GM19397 (cell line): ENCODE data around the gene RNFT2.
"Not testable (repeated sequence)": the region's sequence is repeated elsewhere in the genome, so short reads cannot be mapped to it uniquely, and the experiment has no call there.

Experiments
- ATAC-seq: cut with Tn5 transposase; IDR thresholded peaks from one replicate; pipeline ENCODE4 v1.9.1; 2021; ENCODE audit warnings: mild to moderate bottlenecking, moderate library complexity; ENCODE audit not compliant: unreplicated experiment

RNFT2 gene

DNA sequence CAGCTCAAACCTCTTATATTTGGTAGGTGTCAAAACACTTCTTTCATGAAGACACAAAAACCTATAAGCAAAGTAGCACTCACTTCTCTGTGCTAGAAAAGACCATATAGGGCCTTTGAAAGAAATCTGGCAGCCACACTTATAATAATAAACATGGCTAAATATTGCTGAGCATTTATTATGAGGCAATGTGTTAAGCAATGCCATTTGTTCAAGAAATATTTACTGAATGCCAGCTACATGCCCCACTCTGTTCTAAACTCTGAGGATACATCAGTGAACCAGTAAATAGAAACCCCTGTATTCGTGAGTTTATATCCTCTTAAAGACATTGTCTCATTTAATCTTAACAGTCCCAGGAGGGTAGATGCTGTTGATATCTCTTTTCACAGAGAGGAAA lies 52.0 kb downstream of the RNFT2 start:
- no peak for ATAC-seq

DNA sequence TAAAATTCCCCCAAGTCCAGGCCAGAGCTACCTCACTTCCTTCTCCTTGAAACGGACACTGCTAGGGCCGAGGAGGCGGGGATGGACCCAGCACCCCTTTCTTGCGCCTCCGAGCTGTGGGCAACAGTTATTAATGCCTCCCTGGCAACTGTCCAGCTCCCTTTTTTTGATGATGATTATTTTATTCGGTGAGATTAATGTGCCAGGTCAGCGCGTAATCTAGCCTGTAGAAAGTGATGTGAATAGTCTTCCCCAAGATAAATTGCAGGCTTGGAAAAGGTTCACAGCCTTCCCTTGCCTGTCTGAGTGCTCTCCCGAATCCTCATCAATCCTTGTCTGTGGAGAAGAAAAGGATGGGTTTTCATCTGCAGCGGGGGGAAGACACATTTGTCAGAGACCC lies 54.3 kb downstream of the RNFT2 start:
- no peak for ATAC-seq

DNA sequence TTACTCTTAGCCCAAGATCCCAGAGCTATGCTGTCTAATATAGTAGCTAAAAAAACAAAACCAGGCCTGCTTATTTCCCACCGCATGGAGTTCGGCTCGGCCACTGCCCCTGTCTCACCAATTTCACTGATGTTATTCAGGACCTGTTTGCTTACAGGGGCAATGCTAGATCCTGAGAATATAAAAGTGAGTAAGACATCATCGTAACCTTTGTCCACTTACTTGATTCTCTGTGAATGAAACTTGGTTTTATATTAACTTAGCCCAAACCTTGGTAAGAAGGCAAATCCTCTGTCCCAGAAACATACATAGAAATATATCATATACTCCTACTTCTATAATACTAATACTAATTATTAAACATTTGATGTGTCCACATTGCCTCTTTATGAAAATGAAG lies 56.6 kb downstream of the RNFT2 start:
- ATAC-seq = no peak

DNA sequence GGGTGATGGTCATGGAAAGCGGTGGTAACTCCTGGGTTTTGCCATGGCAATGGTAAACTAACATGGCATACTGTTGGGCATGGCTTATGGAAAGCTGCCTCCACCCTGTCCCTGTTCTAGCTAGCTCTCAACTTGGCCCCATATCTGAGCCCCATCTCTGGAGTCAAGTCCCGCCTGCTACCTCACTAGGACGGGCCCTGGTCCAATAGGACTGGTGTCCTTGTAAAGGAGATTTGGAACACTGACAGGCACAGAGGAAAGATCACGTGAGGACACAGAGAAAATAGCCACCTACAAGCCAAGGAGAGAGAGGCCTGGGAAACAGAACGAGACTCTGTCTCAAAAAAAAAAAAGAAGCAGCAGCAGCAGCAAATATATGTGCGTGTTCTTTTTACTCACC lies 59.8 kb downstream of the RNFT2 start:
- ATAC-seq = no peak

DNA sequence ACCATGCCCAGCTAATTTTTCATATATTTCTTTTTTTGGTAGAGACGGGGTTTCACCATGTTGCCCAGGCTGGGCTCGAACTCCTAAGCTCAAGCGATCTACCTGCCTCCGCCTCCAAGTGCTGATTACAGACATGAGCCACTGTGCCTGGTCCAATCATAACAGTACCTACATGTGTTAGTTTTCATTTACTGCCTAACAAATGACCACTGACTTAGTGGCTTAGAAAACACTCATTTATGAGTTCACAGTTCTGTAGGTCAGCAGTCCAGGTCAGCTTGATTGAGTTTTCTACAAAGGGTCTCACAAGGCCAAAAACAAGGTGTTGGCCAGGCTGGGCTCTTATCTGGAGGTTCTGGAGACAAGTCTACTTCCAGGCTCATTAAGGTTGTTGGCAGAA lies 60.6 kb downstream of the RNFT2 start:
- ATAC-seq = no peak

DNA sequence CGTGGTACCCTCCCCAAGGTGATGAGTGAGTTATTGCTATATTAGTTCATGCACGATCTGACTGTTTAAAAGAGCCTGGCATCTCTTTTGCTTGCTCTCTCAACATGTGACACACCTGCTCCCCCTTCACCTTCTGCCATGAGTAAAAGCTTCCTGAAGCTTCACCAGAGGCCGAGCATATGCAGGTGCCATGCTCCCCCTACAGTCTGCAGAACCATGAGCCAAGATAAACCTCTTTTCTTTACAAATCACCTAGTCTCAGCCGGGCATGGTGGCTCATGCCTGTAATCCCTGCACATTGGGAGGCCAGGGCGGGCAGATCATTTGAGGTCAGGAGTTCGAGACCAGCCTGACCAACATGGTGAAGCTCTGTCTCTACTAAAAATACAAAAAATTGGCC lies 61.8 kb downstream of the RNFT2 start:
- ATAC-seq = no peak

DNA sequence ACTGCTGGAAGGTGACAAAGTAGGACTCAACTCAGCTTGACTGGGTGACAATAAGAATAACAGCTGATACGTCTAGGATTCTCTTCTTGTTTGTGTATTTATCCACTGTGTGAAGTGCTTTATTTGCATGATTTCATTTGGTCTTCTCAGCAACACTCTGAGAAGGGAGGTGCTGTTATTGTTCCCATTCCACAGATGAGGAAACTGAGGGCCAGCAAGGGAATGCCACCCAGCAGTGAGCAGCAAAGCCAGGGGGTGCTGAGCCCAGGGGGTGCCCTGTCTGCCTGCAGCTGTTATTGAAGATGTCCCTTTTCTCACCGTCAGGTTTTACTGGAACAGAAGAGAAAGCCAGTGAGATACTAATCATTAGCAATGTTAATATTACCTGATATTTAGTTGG lies 62.8 kb downstream of the RNFT2 start:
- ATAC-seq = no peak

DNA sequence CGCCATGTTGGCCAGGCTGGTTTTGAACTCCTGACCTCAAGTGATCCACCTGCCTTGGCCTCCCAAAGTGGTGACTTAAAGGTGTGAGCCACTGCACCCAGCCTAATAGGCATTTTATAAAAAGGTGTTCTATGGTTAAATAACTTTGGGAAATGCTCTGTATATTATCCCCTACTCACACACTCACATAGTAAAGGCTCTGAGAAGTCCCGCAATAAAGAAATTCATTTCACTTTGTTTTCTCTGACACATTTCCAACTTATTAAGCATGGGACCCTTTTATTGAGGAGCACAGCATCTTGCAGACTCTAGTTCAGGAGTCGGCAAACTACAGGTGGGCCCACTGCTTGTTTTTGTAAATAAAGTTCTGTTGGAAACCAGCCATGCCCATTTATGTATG lies 63.9 kb downstream of the RNFT2 start:
- no peak for ATAC-seq

DNA sequence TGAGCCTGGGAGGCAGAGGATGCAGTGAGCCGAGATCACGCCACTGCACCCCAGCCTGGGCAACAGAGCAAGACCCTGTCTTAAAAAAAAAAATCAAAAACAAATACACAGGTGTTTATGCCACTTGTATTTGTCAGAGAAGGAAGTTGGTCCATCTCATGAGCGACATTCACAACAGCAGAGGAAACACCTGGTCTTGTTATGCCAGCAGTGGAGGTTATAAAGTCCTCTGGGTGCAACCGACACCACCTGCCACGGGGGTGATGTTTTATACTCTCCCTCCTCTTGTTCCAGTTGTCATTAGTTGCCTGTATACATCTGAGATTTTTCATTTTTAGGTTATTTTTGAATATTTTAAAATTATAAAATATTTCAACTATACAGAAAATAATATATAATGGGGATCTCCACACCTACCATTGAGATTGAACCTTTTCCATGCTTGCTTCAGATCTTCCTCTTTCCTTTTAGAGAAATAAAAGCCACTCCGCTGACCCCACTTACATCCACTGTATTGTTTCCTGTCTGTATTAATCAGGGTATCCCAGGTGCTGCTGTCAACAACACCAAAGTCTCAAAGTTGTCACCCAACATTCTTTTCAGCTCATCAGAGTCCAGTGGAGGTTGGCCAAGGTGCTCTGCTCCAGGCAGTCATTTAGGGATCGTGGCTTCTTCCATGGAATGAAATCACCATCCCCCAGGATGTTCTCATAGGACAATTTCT lies 65.1 kb downstream of the RNFT2 start:
- ATAC-seq = no peak

DNA sequence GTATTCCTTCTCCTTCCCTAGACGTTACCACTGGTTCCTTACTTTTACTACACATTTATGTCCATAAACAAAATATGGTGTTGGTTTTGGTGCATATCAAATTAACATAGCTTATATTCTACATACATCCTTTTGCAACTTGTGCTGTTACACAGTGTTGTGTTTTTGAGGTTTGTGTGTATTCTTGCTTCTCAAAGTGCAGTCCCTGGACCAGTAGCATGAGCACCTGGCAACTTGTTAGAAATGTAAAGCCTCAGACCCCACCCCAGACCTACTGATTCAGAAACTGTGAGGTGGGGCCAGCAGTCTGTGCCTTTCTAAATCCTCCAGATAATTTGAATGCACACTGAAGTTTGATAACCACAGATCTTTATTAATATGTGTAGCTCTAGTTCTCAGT lies 65.9 kb downstream of the RNFT2 start:
- ATAC-seq = no peak

DNA sequence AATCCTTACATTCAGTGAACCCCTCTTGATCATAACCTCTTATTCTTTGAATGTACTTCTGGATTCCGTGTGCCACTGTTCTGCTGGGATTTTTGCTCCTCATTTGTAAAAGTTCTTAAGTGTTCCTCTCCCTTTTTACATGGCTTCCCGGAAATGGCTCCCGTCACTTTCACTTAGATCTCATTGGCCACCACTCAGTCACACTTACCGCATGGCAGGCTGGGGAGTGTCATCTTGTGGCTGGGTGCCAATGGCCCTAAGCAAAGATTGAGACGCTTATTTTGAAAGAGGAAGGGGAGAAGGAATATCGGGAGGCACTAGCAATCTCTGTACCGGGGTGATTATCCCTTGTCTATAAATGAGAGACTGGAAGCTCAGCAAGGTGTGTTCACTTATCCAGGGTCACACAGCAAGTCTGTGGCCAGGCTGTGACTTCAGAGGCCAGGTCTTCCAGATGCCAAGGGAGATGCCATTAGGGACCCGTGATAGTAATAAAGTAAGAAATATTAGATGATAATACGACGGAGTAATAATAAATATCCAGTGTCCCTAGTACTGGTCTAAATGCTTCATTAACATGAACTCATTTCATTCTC lies 68.8 kb downstream of the RNFT2 start:
- ATAC-seq = no peak

DNA sequence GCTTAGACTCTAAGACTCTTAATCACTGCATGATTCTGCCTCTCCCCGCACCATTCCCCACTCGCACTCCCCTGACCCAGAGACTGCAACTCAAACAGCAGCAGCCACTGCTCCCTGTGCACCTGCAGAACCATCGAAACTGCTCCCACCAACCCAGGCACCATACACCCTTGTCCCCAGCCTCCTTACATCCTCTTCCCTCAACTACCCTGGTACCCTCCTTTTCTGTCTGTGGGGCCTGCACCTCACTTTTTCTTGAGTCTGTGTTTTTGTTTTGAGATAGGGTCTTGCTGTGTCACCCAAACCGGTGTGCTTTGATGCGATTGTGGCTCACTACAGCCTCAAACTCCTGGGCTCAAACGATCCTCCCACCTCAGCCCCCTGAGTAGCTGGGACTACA lies 69.4 kb downstream of the RNFT2 start:
- ATAC-seq = no peak

DNA sequence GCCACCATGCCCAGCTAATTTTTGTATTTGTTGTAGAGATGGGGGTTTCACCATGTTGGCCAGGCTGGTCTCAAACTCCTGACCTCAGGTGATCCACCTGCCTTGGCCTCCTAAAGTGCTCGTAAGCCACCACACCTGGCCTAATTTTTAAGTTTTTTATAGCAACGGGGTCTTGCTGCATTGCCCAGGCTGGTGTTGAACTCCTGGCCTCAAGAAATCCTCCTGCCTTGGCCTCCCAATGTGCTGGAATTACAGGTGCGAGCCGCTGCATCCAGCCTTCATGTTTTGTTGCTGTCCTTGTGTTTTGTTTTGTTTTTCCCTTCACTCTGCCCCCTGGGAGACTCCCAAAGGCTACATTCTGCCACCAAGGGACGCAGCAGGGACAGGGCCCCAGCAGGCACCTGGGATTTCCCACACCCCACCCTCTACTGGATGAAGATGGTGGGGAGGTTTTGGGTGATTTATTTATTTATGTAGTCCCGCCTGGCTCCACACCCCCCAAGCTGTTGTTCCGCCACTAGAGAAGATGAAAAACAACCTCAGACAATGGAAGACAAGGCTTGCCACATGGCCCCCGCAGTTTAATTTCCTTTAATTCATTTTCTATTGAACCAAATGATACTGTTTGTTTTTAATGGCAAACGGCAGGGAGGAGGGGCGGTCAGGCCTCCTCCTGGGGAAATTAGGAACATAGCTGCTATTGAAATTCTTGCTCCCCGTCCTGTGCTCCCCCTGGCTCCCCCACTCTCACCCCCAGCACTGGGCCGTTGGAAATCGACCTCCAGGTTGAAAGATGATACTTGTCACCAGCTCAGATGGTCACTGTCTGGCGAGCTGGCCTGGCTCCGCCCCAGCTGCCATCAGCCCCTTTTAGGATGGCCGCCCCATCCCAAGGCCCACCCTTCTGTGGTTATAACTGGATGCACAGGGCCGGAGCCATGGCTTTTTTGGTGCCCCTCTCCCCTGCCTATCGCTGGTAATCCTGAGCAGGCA lies 70.3 kb downstream of the RNFT2 start:
- no peak for ATAC-seq

DNA sequence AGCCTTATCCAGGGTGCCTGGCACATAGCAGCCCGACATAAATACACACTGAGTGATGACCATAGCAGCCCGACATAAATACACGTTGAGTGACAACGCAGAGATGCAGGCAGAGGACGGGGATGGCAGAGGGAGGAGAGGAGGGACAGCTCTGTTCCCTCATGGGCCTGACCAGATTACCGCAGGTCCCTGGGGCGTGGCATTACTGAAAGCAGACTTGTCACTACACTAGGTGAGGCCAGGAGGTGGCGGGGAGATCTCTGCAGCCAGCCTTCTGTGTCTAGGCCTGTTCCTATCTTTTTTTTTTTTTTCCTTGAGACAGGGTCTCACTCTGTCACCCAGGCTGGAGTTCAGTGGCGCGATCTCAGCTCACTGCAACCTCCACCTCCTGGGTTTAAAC lies 74.1 kb downstream of the RNFT2 start:
- no peak for ATAC-seq

DNA sequence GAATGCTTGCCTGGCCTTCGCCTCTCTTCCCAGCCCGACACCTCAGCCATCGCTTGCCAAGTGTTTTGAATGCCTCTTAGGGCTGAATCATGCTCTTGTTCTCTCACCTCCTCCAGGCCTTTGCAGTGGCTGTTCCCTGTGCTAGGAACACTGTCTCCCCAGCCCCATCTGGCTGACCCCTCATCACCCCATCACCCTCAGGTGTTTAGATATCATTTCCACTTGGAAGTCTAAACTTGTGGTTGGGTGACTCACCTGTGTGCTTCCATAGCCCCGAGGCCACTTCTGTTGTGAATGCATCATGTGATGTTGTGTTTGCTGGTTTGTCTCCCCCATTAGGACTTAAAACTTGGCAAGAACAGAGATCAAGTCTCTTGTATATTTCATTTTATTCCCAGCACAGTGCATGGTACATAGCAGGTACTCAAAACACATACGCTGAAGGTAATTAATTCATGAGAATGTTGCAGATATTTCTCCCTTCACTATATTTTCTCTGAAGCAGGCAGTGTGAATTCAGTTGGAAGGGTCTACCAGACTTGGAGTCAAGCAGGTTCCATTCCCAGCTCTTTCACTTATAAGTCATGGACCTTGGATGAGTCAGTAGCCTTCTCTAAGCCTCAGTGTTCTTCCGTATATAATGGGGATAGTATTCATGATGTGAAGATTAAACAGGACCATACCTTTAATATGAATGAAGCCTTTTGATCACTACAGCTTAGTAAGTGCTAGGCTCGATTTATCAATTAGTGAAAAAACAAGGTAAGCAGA lies 75.3 kb downstream of the RNFT2 start:
- no peak for ATAC-seq

DNA sequence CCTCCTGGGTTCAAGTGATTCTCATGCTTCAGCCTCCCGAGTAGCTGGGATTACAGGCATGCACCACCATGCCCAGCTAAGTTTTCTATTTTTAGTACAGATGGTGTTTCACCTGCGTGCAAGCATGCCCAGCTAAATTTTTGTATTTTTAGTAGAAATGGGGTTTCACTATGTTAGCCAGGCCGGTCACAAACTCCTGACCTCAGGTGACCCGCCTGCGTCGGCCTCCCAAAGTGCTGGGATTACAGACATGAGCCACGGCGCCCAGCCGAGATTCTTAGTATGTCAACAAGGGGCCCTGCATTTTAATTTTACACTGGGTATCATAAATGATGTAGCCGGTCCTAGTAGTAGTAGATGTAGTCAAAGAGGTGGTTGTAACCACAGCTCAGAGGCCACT lies 76.7 kb downstream of the RNFT2 start:
- not testable (repeated sequence) for ATAC-seq

DNA sequence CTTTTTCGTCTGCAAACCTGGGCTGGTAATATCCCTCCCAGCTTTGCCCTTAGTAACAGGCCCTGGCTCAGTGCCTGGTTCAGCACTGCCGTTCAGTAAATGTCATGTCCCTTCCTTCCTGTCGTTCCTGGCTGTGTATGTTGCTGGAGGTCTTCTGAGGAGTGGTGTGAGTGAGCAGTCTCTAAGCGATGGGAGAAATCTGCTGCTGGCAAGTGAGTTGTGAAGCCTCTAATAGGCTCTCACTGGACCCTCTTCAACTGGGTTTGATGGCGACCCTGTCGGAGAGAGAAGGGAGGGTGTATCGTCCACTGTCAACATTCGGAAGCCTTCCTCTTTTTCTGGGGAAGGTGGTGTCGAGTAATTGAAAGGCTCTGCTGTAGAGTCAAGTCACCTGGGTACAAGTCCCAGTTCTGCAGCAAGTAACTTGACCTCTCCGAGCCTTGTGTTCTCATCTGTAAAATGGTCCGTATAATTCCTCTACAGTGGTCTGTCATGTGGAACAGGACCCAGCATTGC lies 80.3 kb downstream of the RNFT2 start:
- ATAC-seq = no peak

DNA sequence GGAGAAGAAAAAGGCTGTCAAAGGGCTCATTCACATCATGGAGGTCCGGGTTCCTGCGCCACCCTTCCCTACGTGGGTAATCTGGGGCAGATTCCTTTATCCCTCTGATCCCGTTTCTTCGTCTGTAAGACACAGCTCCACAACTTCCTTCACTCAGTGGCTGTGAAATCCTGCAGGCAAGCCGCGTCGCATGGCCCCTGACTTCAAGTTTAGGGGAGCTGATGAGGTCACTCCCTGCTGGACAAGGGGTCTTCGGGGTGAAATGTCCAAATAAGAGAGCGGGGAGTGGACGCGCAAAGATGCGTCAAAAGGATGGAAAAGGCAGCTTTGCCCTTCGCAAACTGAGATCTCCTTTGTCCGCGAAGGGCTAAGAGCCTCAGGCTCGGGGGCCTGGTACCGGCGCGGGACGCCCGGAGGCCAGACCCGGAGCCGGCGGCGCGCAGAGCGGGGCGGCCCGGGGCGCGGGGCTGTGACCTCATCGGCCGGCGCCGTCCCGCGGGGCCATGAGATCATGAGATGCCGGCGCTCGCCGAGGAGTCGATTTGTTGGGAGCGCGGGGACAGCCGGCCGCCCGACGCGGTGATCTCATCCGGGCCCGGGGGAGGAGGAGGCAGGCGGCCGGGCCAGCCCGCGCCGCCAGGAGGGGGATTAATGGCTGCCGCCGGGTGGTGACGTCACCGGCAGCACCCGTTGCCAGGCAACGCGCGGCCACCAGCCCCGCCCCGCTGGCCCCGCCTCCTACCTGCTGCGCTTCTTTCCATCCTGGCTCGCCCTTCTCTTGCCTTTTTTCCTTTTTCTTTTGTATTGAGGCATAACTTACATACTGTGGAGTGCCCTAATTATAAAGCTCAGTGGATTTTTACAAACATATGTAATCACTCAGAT lies 81.1 kb downstream of the RNFT2 start:
- ATAC-seq = peak; percentile 85

DNA sequence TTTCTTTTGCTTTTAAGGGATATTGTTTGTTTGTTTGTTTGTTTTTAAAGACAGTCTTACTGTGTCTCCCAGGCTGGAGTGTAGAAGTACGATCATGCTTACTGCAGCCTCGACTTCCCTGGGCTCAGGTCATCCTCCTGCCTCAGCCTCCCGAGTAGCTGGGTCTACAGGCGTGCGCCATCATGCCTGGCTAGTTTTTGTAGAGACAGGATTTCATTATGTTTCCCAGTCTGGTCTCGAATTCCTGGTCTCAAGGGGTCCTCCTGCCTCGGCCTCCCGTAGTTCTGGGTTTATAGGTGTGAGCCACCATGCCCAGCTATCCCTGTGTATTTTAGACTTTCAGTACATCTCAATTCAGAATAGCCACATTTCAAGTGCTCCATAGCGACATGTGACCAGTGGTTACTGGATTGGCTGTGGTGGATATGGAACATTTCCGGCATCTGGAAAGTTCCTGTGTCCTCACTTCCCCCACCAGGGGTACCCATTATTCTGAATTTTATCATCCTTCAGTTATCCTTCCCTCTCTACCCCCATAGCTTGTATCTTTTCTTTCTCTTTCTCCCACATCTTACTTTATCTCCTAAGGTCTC lies 82.0 kb downstream of the RNFT2 start:
- no peak for ATAC-seq
